Measurements from ENCODE around the gene H2BK1. TPM values are rescaled to one million over a fixed set of nuclear protein-coding genes. Genes with fewer than 3 reads are reported as not detected.

Gene H2BK1
- total RNA-seq, 4 donors from 2014 or later: not detected

- Histone ChIP-seq H3K36me3 (peaks cover 45 to 60% (median 56%) of the 10 kb centered on the region in 4 donors), H3K4me1 (no peaks in the 10 kb centered on the region), H3K27ac (replicated peaks in 1 of 4) (no peak overlapping the region), H3K27me3 (peaks cover 0 to 3% (median 0%) of the 10 kb centered on the region in 4 donors), H3K9me3 (no peaks in the 10 kb centered on the region), H3K4me3 (no peak overlapping the region)
- intact Hi-C loops (cut with DNase I): no loop called here
- DNase-seq (ENCODE audit: extremely low spot score): no peak
- 91% methylated on average over 4 of the region's 5 CpGs for WGBS
- TF ChIP-seq POLR2A (IDR thresholded peaks at IDR 0.05; ENCODE audit: low read depth): no peak
Observed at GRCh38 chr7:151212626-151213025, 2.3 kb upstream of the H2BK1 start.

- DNase-seq (ENCODE audit: extremely low spot score): no peak
- Histone ChIP-seq H3K9me3 (no peaks in the 10 kb centered on the region), H3K27ac (replicated peaks in 1 of 4) (no peak overlapping the region), H3K27me3 (peaks cover 0 to 6% (median 0%) of the 10 kb centered on the region in 4 donors), H3K4me1 (no peaks in the 10 kb centered on the region), H3K4me3 (no peak overlapping the region), H3K36me3 (peaks cover 33 to 46% (median 43%) of the 10 kb centered on the region in 4 donors)
- no peak for TF ChIP-seq EP300 (IDR thresholded peaks at IDR 0.05)
- no peak for TF ChIP-seq POLR2A (IDR thresholded peaks at IDR 0.05; ENCODE audit: low read depth)
- TF ChIP-seq CTCF (IDR thresholded peaks at IDR 0.05): no peak
- no peak for TF ChIP-seq POLR2AphosphoS5 (IDR thresholded peaks at IDR 0.05)
- WGBS: 80% methylated on average over 3 of the region's 3 CpGs
- intact Hi-C loops (cut with DNase I): no loop called here
Observed at GRCh38 chr7:151211155-151211772, 976 bp upstream of the H2BK1 start.

GRCh38 chr7:151209588-151209987, 700 bp downstream of the H2BK1 start:
- H3K27me3 ChIP-seq: peaks cover 0 to 23% (median under 1%) of the 10 kb centered on the region in 4 donors
- H3K27ac ChIP-seq (replicated peaks in 1 of 4): no peak overlapping the region
- WGBS: 88% methylated on average over 6 of the region's 6 CpGs
- H3K36me3 ChIP-seq: peaks cover 19 to 29% (median 26%) of the 10 kb centered on the region in 4 donors
- no peaks in the 10 kb centered on the region for H3K9me3 ChIP-seq
- no peak overlapping the region for H3K4me3 ChIP-seq
- no peak for TF ChIP-seq CTCF (IDR thresholded peaks at IDR 0.05)
- no peak for TF ChIP-seq POLR2A (IDR thresholded peaks at IDR 0.05; ENCODE audit: low read depth)
- no peak for TF ChIP-seq EP300 (IDR thresholded peaks at IDR 0.05)
- no peak for TF ChIP-seq POLR2AphosphoS5 (IDR thresholded peaks at IDR 0.05)
- intact Hi-C loops (cut with DNase I): no loop called here
- no peak for DNase-seq (ENCODE audit: extremely low spot score)
- H3K4me1 ChIP-seq: no peaks in the 10 kb centered on the region

- no peak overlapping the region for H3K27ac ChIP-seq (replicated peaks in 1 of 4)
- no peak for TF ChIP-seq EP300 (IDR thresholded peaks at IDR 0.05)
- no peak for TF ChIP-seq POLR2A (IDR thresholded peaks at IDR 0.05; ENCODE audit: low read depth)
- no peak for TF ChIP-seq POLR2AphosphoS5 (IDR thresholded peaks at IDR 0.05)
- no peak for TF ChIP-seq CTCF (IDR thresholded peaks at IDR 0.05)
- no peaks in the 10 kb centered on the region for H3K9me3 ChIP-seq
- WGBS: 74% methylated on average over 9 of the region's 9 CpGs
- no peak overlapping the region for H3K4me3 ChIP-seq
- no peaks in the 10 kb centered on the region for H3K4me1 ChIP-seq
- peaks cover 6 to 17% (median 14%) of the 10 kb centered on the region in 4 donors for H3K36me3 ChIP-seq
- intact Hi-C loops (cut with DNase I): no loop called here
- peaks cover 0 to 35% (median 2%) of the 10 kb centered on the region in 4 donors for H3K27me3 ChIP-seq
- DNase-seq (ENCODE audit: extremely low spot score): no peak
Observed at GRCh38 chr7:151208253-151208862, 1.9 kb downstream of the H2BK1 start.

GRCh38 chr7:151207804-151208203, 2.5 kb downstream of the H2BK1 start:
- H3K27ac ChIP-seq (replicated peaks in 1 of 4): no peak overlapping the region
- no peak for TF ChIP-seq EP300 (IDR thresholded peaks at IDR 0.05)
- no peak for TF ChIP-seq CTCF (IDR thresholded peaks at IDR 0.05)
- TF ChIP-seq POLR2AphosphoS5 (IDR thresholded peaks at IDR 0.05): no peak
- TF ChIP-seq POLR2A (IDR thresholded peaks at IDR 0.05; ENCODE audit: low read depth): no peak
- H3K27me3 ChIP-seq: peaks cover 0 to 41% (median 2%) of the 10 kb centered on the region in 4 donors
- H3K9me3 ChIP-seq: no peaks in the 10 kb centered on the region
- H3K4me1 ChIP-seq: no peaks in the 10 kb centered on the region
- intact Hi-C loops (cut with DNase I): no loop called here
- peaks cover under 1 to 11% (median 8%) of the 10 kb centered on the region in 4 donors for H3K36me3 ChIP-seq
- H3K4me3 ChIP-seq: no peak overlapping the region
- WGBS: 33% methylated on average over 1 of the region's 12 CpGs
- no peak for DNase-seq (ENCODE audit: extremely low spot score)

Data from esophagus muscularis mucosa (tissue), 4 donors.